ENCODE data around the gene PSMG4.

Gene PSMG4

GRCh38 chr6:3314621-3315467 is 56.1 kb downstream of the PSMG4 start:
- H3K4me3 Mint-ChIP-seq = no peak overlapping the region
- H3K27me3 Mint-ChIP-seq = peaks cover 30 to 35% of the 10 kb centered on the region in 2 donors
- no peak overlapping the region for H3K27ac Mint-ChIP-seq
- ATAC-seq (replicated peaks) (no peak), DNase-seq (no peak)
- no peaks in the 10 kb centered on the region for H3K9me3 Mint-ChIP-seq
- no peaks in the 10 kb centered on the region for H3K36me3 Mint-ChIP-seq
- H3K4me1 Mint-ChIP-seq = peaks cover 10% of the 10 kb centered on the region in 2 donors

- DNase-seq (no peak), ATAC-seq (replicated peaks) (no peak)
- Mint-ChIP-seq H3K4me1 (peaks cover 10% of the 10 kb centered on the region in 2 donors), H3K27ac (no peak overlapping the region), H3K9me3 (no peaks in the 10 kb centered on the region), H3K36me3 (no peaks in the 10 kb centered on the region), H3K27me3 (peaks cover 31 to 41% of the 10 kb centered on the region in 2 donors), H3K4me3 (no peak overlapping the region)
These were observed 57.1 kb downstream of the PSMG4 start for GRCh38 chr6:3315841-3316240.

- Mint-ChIP-seq H3K36me3 (no peaks in the 10 kb centered on the region), H3K9me3 (no peaks in the 10 kb centered on the region), H3K27me3 (peaks cover 31 to 41% of the 10 kb centered on the region in 2 donors), H3K27ac (no peak overlapping the region), H3K4me1 (peaks cover 10% of the 10 kb centered on the region in 2 donors), H3K4me3 (no peak overlapping the region)
- DNase-seq (no peak), ATAC-seq (replicated peaks) (no peak)
These were observed 57.6 kb downstream of the PSMG4 start for GRCh38 chr6:3316331-3316730.

GRCh38 chr6:3316818-3317217 is 58.1 kb downstream of the PSMG4 start:
- H3K9me3 Mint-ChIP-seq = no peaks in the 10 kb centered on the region
- H3K27ac Mint-ChIP-seq = no peak overlapping the region
- no peak overlapping the region for H3K4me3 Mint-ChIP-seq
- peaks cover 31 to 41% of the 10 kb centered on the region in 2 donors for H3K27me3 Mint-ChIP-seq
- DNase-seq (no peak), ATAC-seq (replicated peaks) (no peak)
- no peaks in the 10 kb centered on the region for H3K36me3 Mint-ChIP-seq
- peaks cover 10% of the 10 kb centered on the region in 2 donors for H3K4me1 Mint-ChIP-seq
